HepG2 (cell line): ENCODE results near the gene ERP44. TPM values are rescaled to one million over a fixed set of nuclear protein-coding genes. Genes with fewer than 3 reads are reported as not detected.

ENCODE experiments used
- FOSL2 ChIP-seq: sonication (generic); formaldehyde crosslinking; IDR thresholded peaks from 2 replicates; pipeline ENCODE4 v1.4.0; 2020; ENCODE audit warnings: missing genetic modification reagents
- HNRNPH1 ChIP-seq: fragments of 200-400 bp; formaldehyde crosslinking; optimal IDR thresholded peaks from 2 replicates; pipeline ENCODE3; 2017; ENCODE audit warnings: mild to moderate bottlenecking, low read depth, low read length
- NBN ChIP-seq: fragments of 450-650 bp; conservative IDR thresholded peaks from 2 replicates; pipeline ENCODE4 v1.6.1; 2017
- NR3C1 ChIP-seq: sonication (generic); formaldehyde crosslinking; IDR thresholded peaks from 2 replicates; pipeline ENCODE4 v1.4.0; 2020; ENCODE audit warnings: missing genetic modification reagents
- RBAK ChIP-seq: sonication (generic); formaldehyde crosslinking; IDR thresholded peaks from 2 replicates; pipeline ENCODE4 v1.5.1; 2020; ENCODE audit warnings: mild to moderate bottlenecking, missing genetic modification reagents
- SMARCC2 ChIP-seq: fragments of 450-650 bp; IDR thresholded peaks from 2 replicates; pipeline ENCODE4 v1.6.1; 2017; ENCODE audit warnings: antibody characterized with exemption, mild to moderate bottlenecking
- TP53 ChIP-seq: sonication (generic); formaldehyde crosslinking; conservative IDR thresholded peaks from 2 replicates; pipeline ENCODE4 v1.4.0; 2020; ENCODE audit warnings: missing genetic modification reagents
- ZC3H13 ChIP-seq: sonication (generic); formaldehyde crosslinking; IDR thresholded peaks from 2 replicates; pipeline ENCODE4 v1.8.1; 2023; ENCODE audit warnings: mild to moderate bottlenecking, missing genetic modification reagents, moderate library complexity
- ZKSCAN1 ChIP-seq: fragments of 150-350 bp; IDR thresholded peaks from 2 replicates; pipeline ENCODE4 v1.6.1; 2014; ENCODE audit warnings: low read length
- ZMYM2 ChIP-seq: sonication (generic); formaldehyde crosslinking; IDR thresholded peaks from 2 replicates; pipeline ENCODE4 v1.8.0; 2022; ENCODE audit warnings: mild to moderate bottlenecking, missing genetic modification reagents
- ZNF12 ChIP-seq: sonication (generic); formaldehyde crosslinking; IDR thresholded peaks from 2 replicates; pipeline ENCODE4 v1.5.0; 2020; ENCODE audit warnings: missing genetic modification reagents
- ZNF138 ChIP-seq: sonication (generic); formaldehyde crosslinking; IDR thresholded peaks from 2 replicates; pipeline ENCODE4 v1.5.0; 2020; ENCODE audit warnings: mild to moderate bottlenecking, low read depth, missing genetic modification reagents
- ZNF362 ChIP-seq: sonication (generic); formaldehyde crosslinking; IDR thresholded peaks from 2 replicates; pipeline ENCODE4 v1.4.0; 2020; ENCODE audit warnings: missing genetic modification reagents, mild to moderate bottlenecking, borderline replicate concordance
- polyA plus RNA-seq, 8 experiments: library from polyadenylated mRNA; depleted of rRNA in 3 of 8; stranded (reverse) in 7 of 8; unstranded in 1 of 8; fragments of >200 nt; fragmentation: Illumina TruSeq in 4 of 8; extraction: Trizol in 4 of 8; gene quantifications; 2 replicates each; pipeline versions ENCODE4 v1.2.1 to v1.2.3, GENCODE V29; 2011 to 2016; ENCODE audit warnings: low read depth in 4 of 8, missing spikeins in 1 of 8, mixed read lengths in 1 of 8; ENCODE audit not compliant: insufficient read depth in 1 of 8
- total RNA-seq, 5 experiments: library from RNA; depleted of rRNA; stranded (reverse); fragments of >200 nt; fragmentation: Illumina TruSeq; extraction: Trizol; gene quantifications; 2 replicates each; pipeline ENCODE4 v1.2.3, GENCODE V29; 2016; ENCODE audit warnings: low read depth in 1 of 5
- TF ChIP-seq, protein P1 (sequence below): fragments of 450-650 bp; IDR thresholded peaks from 2 replicates; pipeline ENCODE4 v1.6.1; 2017; ENCODE audit warnings: mild to moderate bottlenecking
- TF ChIP-seq, protein P2 (sequence below): sonication (generic); formaldehyde crosslinking; IDR thresholded peaks from 2 replicates; pipeline ENCODE4 v1.4.0; 2020; ENCODE audit warnings: missing genetic modification reagents, borderline replicate concordance
- TF ChIP-seq, protein P3 (sequence below): sonication (generic); formaldehyde crosslinking; IDR thresholded peaks from 2 replicates; pipeline ENCODE4 v1.5.1; 2020; ENCODE audit warnings: mild to moderate bottlenecking, missing genetic modification reagents, moderate library complexity

Gene ERP44
- total and polyA plus RNA-seq, 2 of the 13 experiments (the other 11 are each of a cell fraction or from before 2014, with no cell fraction given), result 8.9 to 13.8 TPM

DNA sequence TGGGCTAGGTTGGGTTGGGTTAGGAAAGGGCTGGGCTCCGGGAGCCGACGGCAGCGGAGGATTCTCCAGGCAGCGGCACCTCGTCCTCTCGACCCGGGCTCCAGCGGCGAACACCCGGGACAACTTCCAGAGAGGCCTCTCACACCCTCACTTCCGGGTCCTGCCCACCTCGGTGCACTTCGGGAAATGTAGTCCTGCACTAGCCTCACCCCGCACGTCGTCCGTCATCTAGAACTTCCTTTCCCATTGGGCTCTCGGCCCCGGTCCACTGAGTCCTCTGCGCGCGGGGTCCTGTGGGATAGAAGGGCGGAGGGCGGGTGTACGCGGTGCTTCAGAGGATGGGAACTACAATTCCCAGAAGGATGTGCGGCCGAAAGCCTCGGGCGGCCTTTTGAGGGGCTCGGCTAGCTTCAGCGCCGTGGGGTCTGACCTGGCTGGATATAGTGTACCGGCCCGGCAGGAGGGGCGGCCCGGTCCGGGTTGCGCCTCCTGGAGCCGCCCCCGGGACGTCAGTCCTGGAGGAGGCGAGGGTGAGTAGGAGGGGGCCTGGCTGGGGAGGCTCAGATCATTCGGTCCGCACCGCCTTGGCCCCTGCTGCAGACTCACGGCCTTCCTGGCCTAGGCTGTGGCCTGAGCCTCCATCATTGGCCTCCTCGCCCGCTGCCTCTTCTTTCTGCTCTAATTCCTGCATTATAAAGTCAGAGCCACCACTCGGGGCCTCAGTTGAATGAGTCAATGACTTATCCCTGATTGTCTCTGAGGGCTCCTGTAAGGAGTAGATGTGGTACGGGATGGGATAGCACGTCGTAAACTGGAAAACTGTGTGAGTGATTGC lies at the start of gene ERP44, which contains the start of gene INVS (continued):
- TF ChIP-seq RBAK, result no peak
- no peak for TF ChIP-seq HNRNPH1
- no peak for TF ChIP-seq NBN
- TF ChIP-seq ZC3H13 (CRISPR knock-in tag), result no peak
- peak; percentile 53 for TF ChIP-seq FOSL2 (CRISPR knock-in tag)
- TF ChIP-seq TP53 (CRISPR knock-in tag), result no peak
- TF ChIP-seq, protein P1, sequence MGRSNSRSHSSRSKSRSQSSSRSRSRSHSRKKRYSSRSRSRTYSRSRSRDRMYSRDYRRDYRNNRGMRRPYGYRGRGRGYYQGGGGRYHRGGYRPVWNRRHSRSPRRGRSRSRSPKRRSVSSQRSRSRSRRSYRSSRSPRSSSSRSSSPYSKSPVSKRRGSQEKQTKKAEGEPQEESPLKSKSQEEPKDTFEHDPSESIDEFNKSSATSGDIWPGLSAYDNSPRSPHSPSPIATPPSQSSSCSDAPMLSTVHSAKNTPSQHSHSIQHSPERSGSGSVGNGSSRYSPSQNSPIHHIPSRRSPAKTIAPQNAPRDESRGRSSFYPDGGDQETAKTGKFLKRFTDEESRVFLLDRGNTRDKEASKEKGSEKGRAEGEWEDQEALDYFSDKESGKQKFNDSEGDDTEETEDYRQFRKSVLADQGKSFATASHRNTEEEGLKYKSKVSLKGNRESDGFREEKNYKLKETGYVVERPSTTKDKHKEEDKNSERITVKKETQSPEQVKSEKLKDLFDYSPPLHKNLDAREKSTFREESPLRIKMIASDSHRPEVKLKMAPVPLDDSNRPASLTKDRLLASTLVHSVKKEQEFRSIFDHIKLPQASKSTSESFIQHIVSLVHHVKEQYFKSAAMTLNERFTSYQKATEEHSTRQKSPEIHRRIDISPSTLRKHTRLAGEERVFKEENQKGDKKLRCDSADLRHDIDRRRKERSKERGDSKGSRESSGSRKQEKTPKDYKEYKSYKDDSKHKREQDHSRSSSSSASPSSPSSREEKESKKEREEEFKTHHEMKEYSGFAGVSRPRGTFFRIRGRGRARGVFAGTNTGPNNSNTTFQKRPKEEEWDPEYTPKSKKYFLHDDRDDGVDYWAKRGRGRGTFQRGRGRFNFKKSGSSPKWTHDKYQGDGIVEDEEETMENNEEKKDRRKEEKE, result no peak
- TF ChIP-seq ZNF362 (CRISPR knock-in tag), result peak; percentile 6; the same call in 1 of the 2 replicates
- TF ChIP-seq, protein P2, sequence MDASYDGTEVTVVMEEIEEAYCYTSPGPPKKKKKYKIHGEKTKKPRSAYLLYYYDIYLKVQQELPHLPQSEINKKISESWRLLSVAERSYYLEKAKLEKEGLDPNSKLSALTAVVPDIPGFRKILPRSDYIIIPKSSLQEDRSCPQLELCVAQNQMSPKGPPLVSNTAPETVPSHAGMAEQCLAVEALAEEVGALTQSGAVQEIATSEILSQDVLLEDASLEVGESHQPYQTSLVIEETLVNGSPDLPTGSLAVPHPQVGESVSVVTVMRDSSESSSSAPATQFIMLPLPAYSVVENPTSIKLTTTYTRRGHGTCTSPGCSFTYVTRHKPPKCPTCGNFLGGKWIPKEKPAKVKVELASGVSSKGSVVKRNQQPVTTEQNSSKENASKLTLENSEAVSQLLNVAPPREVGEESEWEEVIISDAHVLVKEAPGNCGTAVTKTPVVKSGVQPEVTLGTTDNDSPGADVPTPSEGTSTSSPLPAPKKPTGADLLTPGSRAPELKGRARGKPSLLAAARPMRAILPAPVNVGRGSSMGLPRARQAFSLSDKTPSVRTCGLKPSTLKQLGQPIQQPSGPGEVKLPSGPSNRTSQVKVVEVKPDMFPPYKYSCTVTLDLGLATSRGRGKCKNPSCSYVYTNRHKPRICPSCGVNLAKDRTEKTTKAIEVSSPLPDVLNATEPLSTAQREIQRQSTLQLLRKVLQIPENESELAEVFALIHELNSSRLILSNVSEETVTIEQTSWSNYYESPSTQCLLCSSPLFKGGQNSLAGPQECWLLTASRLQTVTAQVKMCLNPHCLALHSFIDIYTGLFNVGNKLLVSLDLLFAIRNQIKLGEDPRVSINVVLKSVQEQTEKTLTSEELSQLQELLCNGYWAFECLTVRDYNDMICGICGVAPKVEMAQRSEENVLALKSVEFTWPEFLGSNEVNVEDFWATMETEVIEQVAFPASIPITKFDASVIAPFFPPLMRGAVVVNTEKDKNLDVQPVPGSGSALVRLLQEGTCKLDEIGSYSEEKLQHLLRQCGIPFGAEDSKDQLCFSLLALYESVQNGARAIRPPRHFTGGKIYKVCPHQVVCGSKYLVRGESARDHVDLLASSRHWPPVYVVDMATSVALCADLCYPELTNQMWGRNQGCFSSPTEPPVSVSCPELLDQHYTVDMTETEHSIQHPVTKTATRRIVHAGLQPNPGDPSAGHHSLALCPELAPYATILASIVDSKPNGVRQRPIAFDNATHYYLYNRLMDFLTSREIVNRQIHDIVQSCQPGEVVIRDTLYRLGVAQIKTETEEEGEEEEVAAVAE, result peak; percentile 91; the same call in 1 of the 2 replicates
- TF ChIP-seq ZNF138 (CRISPR knock-in tag), result no peak
- no peak for TF ChIP-seq ZNF12
- no peak for TF ChIP-seq SMARCC2
- no peak for TF ChIP-seq NR3C1 (CRISPR knock-in tag)
- no peak for TF ChIP-seq ZMYM2 (CRISPR knock-in tag)
- TF ChIP-seq, protein P3, sequence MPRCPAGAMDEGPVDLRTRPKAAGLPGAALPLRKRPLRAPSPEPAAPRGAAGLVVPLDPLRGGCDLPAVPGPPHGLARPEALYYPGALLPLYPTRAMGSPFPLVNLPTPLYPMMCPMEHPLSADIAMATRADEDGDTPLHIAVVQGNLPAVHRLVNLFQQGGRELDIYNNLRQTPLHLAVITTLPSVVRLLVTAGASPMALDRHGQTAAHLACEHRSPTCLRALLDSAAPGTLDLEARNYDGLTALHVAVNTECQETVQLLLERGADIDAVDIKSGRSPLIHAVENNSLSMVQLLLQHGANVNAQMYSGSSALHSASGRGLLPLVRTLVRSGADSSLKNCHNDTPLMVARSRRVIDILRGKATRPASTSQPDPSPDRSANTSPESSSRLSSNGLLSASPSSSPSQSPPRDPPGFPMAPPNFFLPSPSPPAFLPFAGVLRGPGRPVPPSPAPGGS (CRISPR knock-in tag), result no peak; the same call in 1 of the 2 replicates
- no peak for TF ChIP-seq ZKSCAN1
